ENCODE data around the gene SIK3.

SIK3 gene

GRCh38 chr11:117110294-117110950 lies 12.2 kb upstream of the SIK3 start:
- no peak for DNase-seq (ENCODE audit: low spot score)

DNA sequence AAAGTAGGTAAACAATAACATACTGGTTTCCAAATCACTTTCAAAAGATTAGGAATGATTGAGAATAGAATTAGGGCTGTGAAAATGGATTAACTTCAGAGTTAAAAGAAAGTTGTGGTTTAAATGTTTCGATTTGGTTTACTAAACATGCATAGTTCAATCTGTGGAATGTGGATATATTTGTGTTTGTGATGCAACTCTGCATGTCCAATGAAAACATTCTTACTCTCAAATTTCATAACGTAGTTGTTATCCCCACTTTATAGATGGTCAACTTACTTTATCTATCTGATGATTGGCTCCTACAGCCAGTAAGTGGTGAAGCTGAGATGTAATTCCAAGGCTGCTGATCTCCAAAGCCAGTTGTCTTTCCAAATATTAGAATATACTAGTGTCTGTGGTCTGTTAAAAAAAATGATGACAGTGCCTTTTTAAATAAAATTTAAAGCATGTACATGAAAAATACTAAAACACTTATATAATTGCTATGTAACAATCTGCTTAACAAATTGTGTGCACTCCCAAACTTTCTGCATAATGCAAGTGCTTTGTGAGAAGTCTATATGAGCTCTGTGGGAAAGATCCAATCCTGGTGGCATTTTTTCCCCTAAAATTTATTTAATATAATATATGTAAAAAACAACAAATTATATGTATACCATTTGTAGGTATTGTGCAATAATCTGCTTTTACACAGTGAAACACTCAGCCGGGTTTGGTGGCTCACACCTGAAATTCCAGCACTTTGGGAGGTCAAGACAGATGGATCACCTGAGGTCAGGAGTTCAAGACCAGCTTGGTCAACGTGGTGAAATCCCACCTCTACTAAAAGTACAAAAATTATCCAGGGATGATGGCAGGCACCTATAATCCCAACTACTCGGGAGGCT lies 9.7 kb upstream of the SIK3 start:
- no peak for DNase-seq (ENCODE audit: low spot score)

DNA sequence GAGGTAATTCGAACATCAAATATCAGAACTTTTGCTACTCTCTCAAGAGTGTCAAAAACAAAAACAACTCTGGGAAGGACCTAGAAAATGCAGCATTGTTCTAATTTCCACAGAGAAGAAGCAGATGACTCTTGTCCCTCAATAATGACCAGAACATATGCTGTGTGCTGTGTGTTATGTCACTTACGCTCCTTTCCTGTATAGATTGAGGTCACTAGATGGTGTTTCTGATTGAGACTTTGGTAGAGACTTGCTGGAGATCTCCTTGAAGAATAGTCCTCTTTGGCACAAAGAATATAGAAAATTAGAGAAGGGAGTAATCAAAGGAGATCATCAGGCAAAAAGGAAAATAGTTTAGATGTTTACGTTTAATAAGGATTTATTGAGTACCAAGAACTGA lies 2.3 kb upstream of the SIK3 start:
- no peak for DNase-seq (ENCODE audit: low spot score)

GRCh38 chr11:117099696-117100095 lies 1.5 kb upstream of the SIK3 start:
- DNase-seq (ENCODE audit: low spot score), result no peak

- no peak for DNase-seq (ENCODE audit: low spot score)
Observed at GRCh38 chr11:117097389-117098268, 599 bp downstream of the SIK3 start.

GRCh38 chr11:117097014-117097388 lies 1.2 kb downstream of the SIK3 start:
- DNase-seq (ENCODE audit: low spot score), result no peak

DNA sequence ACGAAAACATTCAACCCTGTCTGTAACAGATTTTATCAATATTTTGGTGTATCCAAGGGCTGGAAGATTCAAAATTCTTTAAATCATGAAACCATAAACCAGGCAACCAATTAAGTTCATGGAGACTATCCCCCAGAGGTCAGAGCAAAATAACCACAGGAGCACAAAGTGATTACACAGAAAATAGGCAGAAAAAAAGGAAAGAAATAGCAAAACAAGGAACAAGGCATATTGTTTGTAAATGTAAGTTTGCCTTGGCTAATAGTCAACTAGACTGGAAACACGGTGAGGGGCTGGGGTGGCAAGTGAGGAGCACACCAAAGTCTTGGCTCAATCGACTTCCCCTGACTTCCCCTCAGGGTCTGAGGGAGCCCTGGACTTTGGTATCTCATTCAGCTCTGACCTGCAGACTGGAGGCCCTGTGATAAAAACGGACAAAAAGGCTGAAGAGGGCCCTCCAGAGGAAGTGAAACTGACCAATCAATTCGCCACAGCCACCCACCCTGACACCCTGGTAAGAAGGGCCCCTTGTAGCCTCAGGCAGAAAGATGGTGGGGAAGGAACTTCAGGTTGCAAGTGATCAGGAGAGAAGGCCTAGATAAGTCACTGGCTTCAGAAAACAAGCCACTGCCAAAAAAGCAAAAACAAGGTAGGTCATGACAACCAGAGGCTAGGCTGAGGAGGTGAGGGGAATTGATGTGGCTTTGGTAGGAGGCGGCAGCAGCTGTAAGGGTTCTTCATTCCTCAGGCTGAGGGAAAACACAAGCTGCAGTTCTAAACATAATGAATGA lies 1.8 kb downstream of the SIK3 start:
- DNase-seq (ENCODE audit: low spot score), result no peak

DNA sequence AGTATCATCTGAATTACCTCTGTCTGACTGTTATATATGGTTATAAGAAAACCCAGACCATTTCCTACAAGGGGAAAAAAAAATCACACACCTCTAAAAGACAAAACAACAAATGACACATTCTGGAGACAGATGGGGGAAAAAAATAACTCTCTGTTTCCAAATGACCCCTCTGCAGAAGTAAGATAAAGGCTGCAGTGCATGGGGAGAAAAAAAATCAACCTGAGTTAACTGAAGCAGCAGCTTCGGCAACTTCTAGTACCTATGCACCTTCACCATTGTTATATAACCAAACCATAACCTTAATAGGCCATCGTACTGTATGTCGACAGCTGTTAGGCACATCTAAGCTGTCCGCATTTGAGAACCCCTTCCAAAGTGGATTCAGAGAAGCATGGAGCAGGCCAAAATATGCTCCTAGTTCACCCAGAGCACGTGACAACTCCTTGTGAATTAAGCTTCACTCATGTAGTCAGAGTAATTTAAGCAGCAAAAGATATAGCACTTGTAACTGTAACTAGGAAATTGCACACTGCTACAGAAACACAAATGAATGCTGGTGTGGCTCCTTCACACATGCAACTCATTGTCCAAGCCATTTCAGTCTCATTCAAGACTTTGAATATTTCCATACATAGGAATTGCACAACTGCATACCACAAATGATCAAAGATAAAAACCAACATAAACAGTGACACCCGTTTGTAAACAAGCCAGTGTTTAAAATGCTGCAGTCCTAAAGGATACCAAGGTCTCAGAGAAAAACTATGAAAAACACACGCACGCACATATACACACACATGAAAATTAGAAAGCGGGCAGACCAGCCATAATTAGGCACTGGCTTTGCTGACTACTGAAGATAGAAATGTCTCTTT lies 2.7 kb downstream of the SIK3 start:
- DNase-seq (ENCODE audit: low spot score), result no peak

DNA sequence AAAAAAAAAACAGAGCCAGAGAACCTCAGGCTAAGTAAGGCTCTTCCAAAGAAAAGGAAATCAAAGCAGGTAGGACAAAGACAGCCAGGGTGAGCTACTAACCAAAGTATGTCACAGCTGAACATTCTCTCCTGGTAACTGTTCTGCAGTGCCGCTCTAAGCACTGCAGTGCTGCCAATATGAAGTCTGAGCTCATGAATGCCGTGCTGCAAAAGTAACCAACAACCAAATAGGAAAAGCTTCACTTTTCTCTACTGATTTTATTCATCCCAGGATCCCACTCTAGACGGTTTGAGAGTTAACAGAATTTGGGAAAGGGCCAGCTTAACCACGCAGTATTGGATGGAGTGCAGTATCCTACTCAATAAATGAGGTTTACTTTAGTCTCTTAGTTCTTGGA lies 3.5 kb downstream of the SIK3 start:
- no peak for DNase-seq (ENCODE audit: low spot score)

DNA sequence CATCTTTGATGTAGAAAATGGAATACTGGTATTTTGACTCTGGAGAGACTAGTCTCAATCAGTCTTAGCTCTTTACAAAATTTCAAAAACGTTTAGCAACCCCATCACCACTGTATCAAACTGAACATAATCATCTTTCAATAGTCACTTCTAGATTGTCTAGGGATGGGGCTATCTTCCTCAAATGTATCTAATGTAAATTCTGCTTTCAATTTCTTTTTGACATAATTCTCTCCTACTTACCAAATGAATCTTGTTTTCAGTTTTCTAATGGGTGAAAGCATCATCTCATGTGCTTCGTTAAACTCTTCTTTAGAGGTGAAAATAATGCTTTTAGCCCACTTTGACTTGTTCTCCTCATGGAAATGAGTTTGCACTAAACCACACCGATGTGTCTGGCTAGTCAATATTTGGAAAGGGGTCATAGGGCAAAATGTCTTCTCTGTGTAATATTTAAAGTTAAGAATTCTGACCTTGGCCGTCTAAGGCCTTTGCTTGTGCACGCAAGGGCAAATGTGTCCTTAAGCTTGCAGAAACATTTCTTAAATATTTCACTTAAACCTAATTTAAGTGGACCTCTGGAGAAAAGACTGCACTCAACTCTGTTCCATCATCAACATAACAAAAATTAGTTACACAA lies 5.2 kb downstream of the SIK3 start:
- DNase-seq (ENCODE audit: low spot score), result no peak

DNA sequence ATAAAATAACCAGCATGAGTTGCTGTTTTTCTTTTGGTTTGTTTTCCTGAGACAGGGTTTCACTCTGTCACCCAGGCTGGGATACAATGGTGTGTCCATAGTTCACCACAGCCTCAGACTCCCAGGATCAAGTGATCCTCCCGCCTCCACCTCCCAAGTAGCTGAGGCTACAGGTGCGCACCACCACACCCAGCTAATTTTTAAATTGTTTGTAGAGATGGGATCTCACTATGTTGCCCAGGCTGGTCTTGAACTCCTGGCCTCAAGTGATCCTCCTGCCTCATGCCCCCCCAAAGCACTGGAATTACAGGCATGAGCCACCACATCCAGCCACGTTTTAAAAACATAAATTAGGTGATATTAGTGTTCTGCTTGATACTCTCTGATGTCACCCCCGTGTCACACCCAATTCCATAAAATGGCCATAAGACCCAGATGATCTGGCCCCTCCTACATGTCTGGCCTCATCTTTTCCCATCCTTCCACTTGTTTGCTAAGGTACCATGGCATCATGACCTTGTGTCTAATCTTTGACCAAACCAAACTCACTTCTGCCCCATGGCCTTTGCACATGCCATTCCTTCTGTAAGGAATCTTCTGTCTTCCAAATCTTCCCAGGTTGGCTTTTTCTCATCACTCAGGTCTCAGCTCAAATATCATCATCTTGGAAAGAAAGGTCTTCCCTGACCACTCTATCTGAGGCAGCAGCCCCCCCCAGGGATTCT lies 6.3 kb downstream of the SIK3 start:
- no peak for DNase-seq (ENCODE audit: low spot score)

- no peak for DNase-seq (ENCODE audit: low spot score)
Observed at GRCh38 chr11:117090111-117090706, 8.0 kb downstream of the SIK3 start.

DNA sequence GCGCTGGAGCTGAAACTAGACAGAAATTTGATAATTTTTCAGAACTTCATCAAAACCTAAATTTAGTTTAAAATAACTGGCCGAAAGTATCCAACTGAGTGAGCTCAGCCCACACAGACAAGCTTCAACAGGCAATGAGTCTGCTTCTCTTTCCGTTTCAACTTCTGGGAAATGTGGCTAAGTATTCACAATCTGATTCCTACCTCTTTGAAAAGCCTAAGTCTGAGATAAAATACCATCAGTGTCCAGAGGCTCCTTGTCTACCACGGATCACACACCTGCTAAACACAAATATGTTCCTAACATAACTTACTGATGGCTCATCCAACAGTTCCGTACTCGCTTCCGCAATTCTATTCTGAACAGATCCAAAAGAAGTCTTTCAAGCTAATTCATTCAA lies 8.5 kb downstream of the SIK3 start:
- no peak for DNase-seq (ENCODE audit: low spot score)

DNA sequence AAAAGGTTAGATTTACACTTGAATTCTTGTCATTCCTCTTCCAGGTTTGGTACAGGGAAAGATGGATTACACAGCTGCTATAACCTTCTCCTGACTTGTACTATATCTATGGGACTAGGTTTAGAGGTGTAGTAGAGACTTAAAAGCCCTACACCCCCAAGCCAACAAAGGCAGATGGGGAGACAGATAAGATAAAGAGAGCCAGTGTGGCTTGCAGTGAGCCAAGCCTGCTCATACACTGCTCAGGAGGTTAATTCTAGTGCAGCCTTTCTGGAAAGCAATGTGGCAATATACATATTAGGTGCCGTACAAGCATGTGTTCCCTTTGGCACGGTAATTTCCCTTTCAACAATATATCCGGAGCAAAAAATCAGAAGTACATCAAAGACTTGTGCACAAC lies 10.8 kb downstream of the SIK3 start:
- DNase-seq (ENCODE audit: low spot score), result no peak

- DNase-seq (ENCODE audit: low spot score), result no peak
Observed at GRCh38 chr11:117084992-117085391, 13.2 kb downstream of the SIK3 start.

GRCh38 chr11:117083011-117083935 lies 15.0 kb downstream of the SIK3 start:
- DNase-seq (ENCODE audit: low spot score), result no peak

GRCh38 chr11:117081908-117082307 lies 16.3 kb downstream of the SIK3 start:
- DNase-seq (ENCODE audit: low spot score), result no peak

DNA sequence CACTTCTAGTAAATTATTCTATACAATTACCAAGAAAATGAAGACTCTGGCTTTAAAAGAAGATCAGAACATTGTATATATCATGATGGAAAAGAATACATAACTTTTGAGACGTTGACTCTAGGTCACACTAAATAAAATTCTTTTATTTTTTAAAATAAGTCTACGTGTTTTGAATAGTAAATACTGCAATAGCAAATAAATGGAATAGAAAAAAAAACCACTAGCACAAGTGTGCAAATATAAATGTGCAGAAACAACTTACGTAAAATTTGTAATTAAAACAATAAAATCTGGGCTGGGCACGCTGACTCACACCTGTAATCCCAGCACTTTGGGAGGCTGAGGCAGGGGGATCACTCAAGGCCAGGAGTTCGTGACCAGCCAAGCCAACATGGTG lies 17.9 kb downstream of the SIK3 start:
- no peak for DNase-seq (ENCODE audit: low spot score)

Data from SK-N-DZ (cell line).